ENCODE results near the gene ABCC2. TPM values are rescaled to one million over a fixed set of nuclear protein-coding genes. Genes with fewer than 3 reads are reported as not detected.

Gene ABCC2
- total and polyA plus RNA-seq, 8 donors, result under 0.01 to 6.8 (median 0.58) TPM

GRCh38 chr10:99787311-99787710 lies 4.9 kb downstream of the ABCC2 start:
- 37 to 88% (median 64%) methylated on average over 5 of the region's 5 CpGs for WGBS, 5 donors

GRCh38 chr10:99787782-99788445 lies 5.5 kb downstream of the ABCC2 start:
- no peak overlapping the region for H3K4me3 ChIP-seq
- H3K9me3 ChIP-seq, result no peaks in the 10 kb centered on the region
- WGBS, 5 donors, result 77 to 95% (median 83%) methylated on average over 7 of the region's 7 CpGs
- peak overlapping the region in 4 of 5 donors; percentile 68 to 82 (median 80) for H3K27ac ChIP-seq
- H3K27me3 ChIP-seq, result no peaks in the 10 kb centered on the region
- H3K4me1 ChIP-seq, result peaks cover 0 to 43% (median 19%) of the 10 kb centered on the region in 4 donors
- no peak for DNase-seq
- H3K36me3 ChIP-seq, result no peaks in the 10 kb centered on the region
- TF ChIP-seq, protein P1, sequence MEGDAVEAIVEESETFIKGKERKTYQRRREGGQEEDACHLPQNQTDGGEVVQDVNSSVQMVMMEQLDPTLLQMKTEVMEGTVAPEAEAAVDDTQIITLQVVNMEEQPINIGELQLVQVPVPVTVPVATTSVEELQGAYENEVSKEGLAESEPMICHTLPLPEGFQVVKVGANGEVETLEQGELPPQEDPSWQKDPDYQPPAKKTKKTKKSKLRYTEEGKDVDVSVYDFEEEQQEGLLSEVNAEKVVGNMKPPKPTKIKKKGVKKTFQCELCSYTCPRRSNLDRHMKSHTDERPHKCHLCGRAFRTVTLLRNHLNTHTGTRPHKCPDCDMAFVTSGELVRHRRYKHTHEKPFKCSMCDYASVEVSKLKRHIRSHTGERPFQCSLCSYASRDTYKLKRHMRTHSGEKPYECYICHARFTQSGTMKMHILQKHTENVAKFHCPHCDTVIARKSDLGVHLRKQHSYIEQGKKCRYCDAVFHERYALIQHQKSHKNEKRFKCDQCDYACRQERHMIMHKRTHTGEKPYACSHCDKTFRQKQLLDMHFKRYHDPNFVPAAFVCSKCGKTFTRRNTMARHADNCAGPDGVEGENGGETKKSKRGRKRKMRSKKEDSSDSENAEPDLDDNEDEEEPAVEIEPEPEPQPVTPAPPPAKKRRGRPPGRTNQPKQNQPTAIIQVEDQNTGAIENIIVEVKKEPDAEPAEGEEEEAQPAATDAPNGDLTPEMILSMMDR (IDR thresholded peaks at IDR 0.05), result no peak
- TF ChIP-seq POLR2A (IDR thresholded peaks at IDR 0.05), result no peak
- no peak for TF ChIP-seq POLR2AphosphoS5 (IDR thresholded peaks at IDR 0.05)
- TF ChIP-seq EP300 (IDR thresholded peaks at IDR 0.05), result no peak
- intact Hi-C loops (cut with DNase I; ENCODE audit: low total_unique reads), result no loop called here

More at GRCh38 chr10:99787311-99787710, 4.9 kb downstream of the ABCC2 start:
- peaks cover 0 to 43% (median 19%) of the 10 kb centered on the region in 4 donors for H3K4me1 ChIP-seq
- H3K27me3 ChIP-seq, result no peaks in the 10 kb centered on the region
- intact Hi-C loops (cut with DNase I; ENCODE audit: low total_unique reads), result no loop called here
- TF ChIP-seq, protein P1 (IDR thresholded peaks at IDR 0.05), result no peak
- TF ChIP-seq EP300 (IDR thresholded peaks at IDR 0.05) (no peak), POLR2AphosphoS5 (IDR thresholded peaks at IDR 0.05) (no peak), POLR2A (IDR thresholded peaks at IDR 0.05) (no peak)
- H3K27ac ChIP-seq, result peak overlapping the region in 3 of 5 donors; percentile 68 to 82 (median 82)
- DNase-seq, result no peak
- no peak overlapping the region for H3K4me3 ChIP-seq
- no peaks in the 10 kb centered on the region for H3K36me3 ChIP-seq
- no peaks in the 10 kb centered on the region for H3K9me3 ChIP-seq

GRCh38 chr10:99788598-99789256 lies 6.3 kb downstream of the ABCC2 start:
- Histone ChIP-seq H3K27ac (peak overlapping the region in 4 of 5 donors; percentile 68 to 82 (median 80)), H3K4me3 (no peak overlapping the region), H3K4me1 (peaks cover 0 to 40% (median 17%) of the 10 kb centered on the region in 4 donors), H3K36me3 (peaks cover 0 to 5% (median 0%) of the 10 kb centered on the region in 4 donors), H3K27me3 (no peaks in the 10 kb centered on the region), H3K9me3 (no peaks in the 10 kb centered on the region)
- WGBS, 5 donors, result 52 to 81% (median 73%) methylated on average over 6 of the region's 6 CpGs
- TF ChIP-seq EP300 (IDR thresholded peaks at IDR 0.05), result peak; percentile 84
- TF ChIP-seq POLR2AphosphoS5 (IDR thresholded peaks at IDR 0.05), result peak; percentile 86 to 90 (median 86)
- TF ChIP-seq, protein P1 (IDR thresholded peaks at IDR 0.05), result no peak
- TF ChIP-seq POLR2A (IDR thresholded peaks at IDR 0.05), result no peak
- peak in 1 of 2 donors; percentile 63 for DNase-seq
- intact Hi-C loops (cut with DNase I; ENCODE audit: low total_unique reads), result no loop called here

GRCh38 chr10:99791831-99792230 lies 9.4 kb downstream of the ABCC2 start:
- intact Hi-C loops (cut with DNase I; ENCODE audit: low total_unique reads), result no loop called here

More at GRCh38 chr10:99791831-99792230, 9.4 kb downstream of the ABCC2 start:
- Histone ChIP-seq H3K9me3 (no peaks in the 10 kb centered on the region), H3K4me1 (peaks cover 0 to 19% (median 9%) of the 10 kb centered on the region in 4 donors), H3K36me3 (peaks cover 0 to 11% (median 2%) of the 10 kb centered on the region in 4 donors), H3K4me3 (no peak overlapping the region), H3K27ac (no peak overlapping the region), H3K27me3 (no peaks in the 10 kb centered on the region)
- TF ChIP-seq, protein P1 (IDR thresholded peaks at IDR 0.05), result no peak
- TF ChIP-seq POLR2AphosphoS5 (IDR thresholded peaks at IDR 0.05), result no peak
- TF ChIP-seq EP300 (IDR thresholded peaks at IDR 0.05), result no peak
- no peak for TF ChIP-seq POLR2A (IDR thresholded peaks at IDR 0.05)
- no peak for DNase-seq
- WGBS, 5 donors, result 85 to 97% (median 91%) methylated on average over 3 of the region's 3 CpGs
